GM12878 (cell line): ENCODE measurements around the gene TSHZ2. TPM values are rescaled to one million over a fixed set of nuclear protein-coding genes. Genes with fewer than 3 reads are reported as not detected.

ENCODE experiments used
- ATAC-seq: fragments of 200-7000 bp; cut with Tn5 transposase; 3 replicates; pipeline ENCODE4 v1.9.1; 2020; ENCODE audit warnings: mild to moderate bottlenecking, moderate library complexity
- BruUV-seq: library from RNA; stranded (reverse); fragments of 400-500 nt; replicated peaks from 2 replicates; lab custom pipeline; 2021; lab: Mats Ljungman, UMichigan
- CTCF ChIA-PET: fragments of 300-600 bp; sonication (Branson Sonifier 250); formaldehyde crosslinking; extraction: SDS; loops from one replicate; lab custom pipeline; 2021; ENCODE audit warnings: inconsistent platforms; lab: Yijun Ruan, JAX
- POLR2A ChIA-PET: fragments of 350-600 bp; formaldehyde crosslinking; extraction: SDS; loops from one replicate; lab custom pipeline; 2021; ENCODE audit warnings: inconsistent platforms; lab: Charles Lee
- RAD21 ChIA-PET: fragments of 300-600 bp; sonication (Branson Sonifier 250); formaldehyde crosslinking; loops from one replicate; lab custom pipeline; 2023; ENCODE audit warnings: antibody characterized with exemption; ENCODE audit not compliant: unreplicated experiment; lab: Charles Lee
- SMC1A ChIA-PET: fragments of 300-600 bp; sonication (Branson Sonifier 250); formaldehyde crosslinking; loops from one replicate; lab custom pipeline; 2023; ENCODE audit not compliant: unreplicated experiment, uncharacterized antibody; lab: Charles Lee
- DNase-seq: peaks from one replicate; pipeline ENCODE4 v3.0.0-alpha.2; 2011; ENCODE audit warnings: low read depth, low spot score
- FAIRE-seq: peaks from 3 replicates; lab custom pipeline; 2011; peaks lifted over from hg19 to GRCh38; lab: Jason Lieb, UNC
- H2AFZ ChIP-seq: 2 replicates; pipeline ENCODE4 v1.6.0; 2011; ENCODE audit warnings: low read depth, low read length, control low read depth; ENCODE audit not compliant: control insufficient read depth
- H3K27ac ChIP-seq: 2 replicates; pipeline ENCODE4 v1.5.1; 2011; ENCODE audit warnings: control low read depth; ENCODE audit not compliant: control insufficient read depth, insufficient read depth
- H3K27me3 ChIP-seq, 2 experiments: replicated peaks in 1 of 2; 2 replicates each; pipeline versions ENCODE4 v1.6.0 to v1.6.1; 2011; ENCODE audit warnings: low read length in 1 of 2; ENCODE audit not compliant: control insufficient read depth in 2 of 2, insufficient read depth in 2 of 2
- H3K36me3 ChIP-seq, 2 experiments: 2 replicates each; pipeline ENCODE4 v1.5.1; 2011; ENCODE audit warnings: low read length in 1 of 2; ENCODE audit not compliant: control insufficient read depth in 2 of 2, insufficient read depth in 2 of 2
- H3K4me1 ChIP-seq: 2 replicates; pipeline ENCODE4 v1.6.1; 2011; ENCODE audit warnings: mild to moderate bottlenecking, low read length, moderate library complexity, mixed read lengths; ENCODE audit not compliant: control insufficient read depth, insufficient read depth
- H3K4me2 ChIP-seq: 2 replicates; pipeline ENCODE4 v1.6.0; 2011; ENCODE audit warnings: control low read depth; ENCODE audit not compliant: control insufficient read depth, insufficient read depth
- H3K4me3 ChIP-seq: fragments of 200-600 bp; sonication (generic); 2 replicates; pipeline ENCODE4 v1.5.1; 2016
- H3K79me2 ChIP-seq: 2 replicates; pipeline ENCODE4 v1.6.0; 2011; ENCODE audit warnings: low read length; ENCODE audit not compliant: control insufficient read depth, insufficient read depth
- H3K9ac ChIP-seq: 2 replicates; pipeline ENCODE4 v1.8.0; 2011; ENCODE audit warnings: low read length, control low read depth, mixed read lengths; ENCODE audit not compliant: control insufficient read depth, insufficient read depth
- H3K9me3 ChIP-seq: replicated peaks from 3 replicates; pipeline ENCODE4 v1.5.1; 2011; ENCODE audit warnings: mild to moderate bottlenecking, low read length; ENCODE audit not compliant: control insufficient read depth, insufficient read depth
- H4K20me1 ChIP-seq: 2 replicates; pipeline ENCODE4 v1.6.0; 2011; ENCODE audit not compliant: control insufficient read depth, insufficient read depth
- GABPA ChIP-seq: IDR thresholded peaks from 2 replicates; pipeline ENCODE4 v1.6.1; 2014; ENCODE audit warnings: antibody characterized with exemption, low read depth, mild to moderate bottlenecking, inconsistent platforms
- WGBS: methylation state at CpG from one replicate; pipeline ENCODE4 v1.1.6; 2016; ENCODE audit warnings: low lambda C conversion rate; ENCODE audit not compliant: insufficient replicate concordance, insufficient coverage; ENCODE audit errors: missing lambda C conversion rate; 5-methylcytosine and 5-hydroxymethylcytosine counted together
- in situ Hi-C: fragments of 300-500 bp; cut with MboI; formaldehyde crosslinking; loops from 9 replicates; pipeline ENCODE4 v1.14.3; 2018; ENCODE audit warnings: mixed read lengths
- intact Hi-C: fragments of 100-400 bp; cut with micrococcal nuclease; formaldehyde crosslinking; loops from one replicate; pipeline ENCODE4 v1.14.2; 2022; ENCODE audit not compliant: unreplicated experiment
- polyA plus RNA-seq, 11 experiments: library from polyadenylated mRNA; depleted of rRNA in 4 of 11; unstranded in 6 of 11; stranded (reverse) in 5 of 11; fragments of >200 nt; fragmentation: Nextera tagmentation in 4 of 11; fragmentation: Illumina TruSeq in 1 of 11; extraction: Ambion mirVana in 4 of 11; extraction: Trizol in 1 of 11; gene quantifications; 1 replicate in 1 of 11; 2 replicates in 10 of 11; pipeline versions ENCODE4 v1.2.1 to v1.2.3, GENCODE V29; 2011 to 2016; ENCODE audit warnings: inconsistent platforms in 2 of 11, missing spikeins in 2 of 11, low read depth in 1 of 11
- total RNA-seq, 4 experiments: library from RNA; depleted of rRNA in 3 of 4; stranded (reverse); fragments of >200 nt in 3 of 4; fragmentation: Illumina TruSeq in 1 of 4; extraction: Trizol in 1 of 4; gene quantifications; 2 replicates each; pipeline versions ENCODE4 v1.2.1 to v1.2.3, GENCODE V29; 2013 to 2021
- TF ChIP-seq, protein P1 (sequence below): IDR thresholded peaks from 2 replicates; pipeline ENCODE4 v1.6.1; 2012; ENCODE audit warnings: low read length, inconsistent platforms
- TF ChIP-seq, protein P2 (sequence below): fragments of 450-650 bp; IDR thresholded peaks from 2 replicates; pipeline ENCODE4 v1.6.1; 2016; ENCODE audit warnings: mild to moderate bottlenecking, moderate library complexity, borderline replicate concordance

The TSHZ2 gene
- total and polyA plus RNA-seq, 10 of the 15 experiments (the other 5 are each of a cell fraction or from before 2014, with no cell fraction given), result 0.01 to 0.86 (median 0.13) TPM; not detected in 2

DNA sequence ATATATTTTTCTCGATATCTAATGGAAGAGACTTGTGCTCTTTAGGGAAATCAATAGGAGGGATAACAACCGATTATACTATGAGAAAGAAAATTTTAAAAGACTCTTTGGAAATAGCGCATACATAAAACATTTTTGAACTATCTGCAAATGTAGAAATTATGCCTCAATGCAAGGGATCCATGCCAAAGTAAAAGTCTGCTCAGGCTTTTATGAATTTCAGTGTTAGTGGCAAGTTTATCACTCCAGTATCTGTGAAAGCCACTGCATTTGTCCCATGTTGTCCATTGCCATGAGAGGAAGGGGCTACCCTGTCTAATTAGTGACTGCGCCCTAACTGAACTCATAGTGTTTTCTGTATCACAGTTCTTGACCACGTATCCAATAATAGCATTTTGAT is 81.4 kb downstream of the TSHZ2 start (continued):
- TF ChIP-seq, protein P1, sequence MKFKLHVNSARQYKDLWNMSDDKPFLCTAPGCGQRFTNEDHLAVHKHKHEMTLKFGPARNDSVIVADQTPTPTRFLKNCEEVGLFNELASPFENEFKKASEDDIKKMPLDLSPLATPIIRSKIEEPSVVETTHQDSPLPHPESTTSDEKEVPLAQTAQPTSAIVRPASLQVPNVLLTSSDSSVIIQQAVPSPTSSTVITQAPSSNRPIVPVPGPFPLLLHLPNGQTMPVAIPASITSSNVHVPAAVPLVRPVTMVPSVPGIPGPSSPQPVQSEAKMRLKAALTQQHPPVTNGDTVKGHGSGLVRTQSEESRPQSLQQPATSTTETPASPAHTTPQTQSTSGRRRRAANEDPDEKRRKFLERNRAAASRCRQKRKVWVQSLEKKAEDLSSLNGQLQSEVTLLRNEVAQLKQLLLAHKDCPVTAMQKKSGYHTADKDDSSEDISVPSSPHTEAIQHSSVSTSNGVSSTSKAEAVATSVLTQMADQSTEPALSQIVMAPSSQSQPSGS, result no peak

DNA sequence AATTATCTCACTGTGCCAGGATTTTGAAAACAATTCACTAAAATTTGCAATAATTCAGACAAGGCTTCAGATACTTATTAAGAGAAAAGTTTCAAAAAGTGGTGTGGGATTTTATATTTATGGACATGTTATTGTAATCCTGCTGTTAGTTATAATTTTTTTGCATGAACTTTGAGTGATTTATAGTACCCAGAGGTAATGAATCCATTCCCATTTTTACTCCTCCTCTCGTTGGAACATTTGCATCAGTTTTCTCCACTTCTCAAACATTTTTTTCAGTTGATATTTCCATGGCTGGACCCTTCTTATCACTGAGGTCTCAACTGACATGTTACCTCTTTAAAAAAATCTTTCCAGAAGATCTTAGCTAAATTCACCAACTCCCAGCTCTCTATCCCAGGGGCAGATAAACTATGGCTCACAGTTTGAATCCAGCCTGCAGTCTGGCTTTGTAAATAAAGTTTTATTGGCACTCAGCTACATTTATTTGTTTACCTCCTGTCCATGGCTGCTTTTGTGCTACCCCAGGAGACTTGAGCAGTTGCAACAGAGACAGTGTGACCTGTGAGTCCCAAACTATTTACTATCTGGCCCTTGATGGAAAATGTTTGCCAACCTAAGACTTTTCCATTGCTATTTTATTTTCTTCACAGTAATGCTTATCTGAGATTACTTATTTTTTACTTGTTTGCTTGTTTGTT is 83.4 kb downstream of the TSHZ2 start:
- SMC1A ChIA-PET, result interaction anchor here (0.7 kb wide), 1 partner anchor 91 kb away, joined by 3 read pairs; no protein-coding TSS in a partner anchor
- Histone ChIP-seq H3K9ac (no peak overlapping the region), H3K27me3 (no peaks in the 10 kb centered on the region), H3K4me3 (no peak overlapping the region), H3K9me3 (no peaks in the 10 kb centered on the region), H3K79me2 (no peaks in the 10 kb centered on the region), H4K20me1 (no peaks in the 10 kb centered on the region), H3K36me3 (no peaks in the 10 kb centered on the region), H3K27ac (no peak overlapping the region), H3K4me2 (no peak overlapping the region)
- RAD21 ChIA-PET, result no interaction called here
- intact Hi-C loops (no loop called here), in situ Hi-C loops (no loop called here)
- FAIRE-seq, result no peak
- no TSS peak for BruUV-seq
- POLR2A ChIA-PET, result no interaction called here
- DNase-seq, result no peak
- TF ChIP-seq, protein P2, sequence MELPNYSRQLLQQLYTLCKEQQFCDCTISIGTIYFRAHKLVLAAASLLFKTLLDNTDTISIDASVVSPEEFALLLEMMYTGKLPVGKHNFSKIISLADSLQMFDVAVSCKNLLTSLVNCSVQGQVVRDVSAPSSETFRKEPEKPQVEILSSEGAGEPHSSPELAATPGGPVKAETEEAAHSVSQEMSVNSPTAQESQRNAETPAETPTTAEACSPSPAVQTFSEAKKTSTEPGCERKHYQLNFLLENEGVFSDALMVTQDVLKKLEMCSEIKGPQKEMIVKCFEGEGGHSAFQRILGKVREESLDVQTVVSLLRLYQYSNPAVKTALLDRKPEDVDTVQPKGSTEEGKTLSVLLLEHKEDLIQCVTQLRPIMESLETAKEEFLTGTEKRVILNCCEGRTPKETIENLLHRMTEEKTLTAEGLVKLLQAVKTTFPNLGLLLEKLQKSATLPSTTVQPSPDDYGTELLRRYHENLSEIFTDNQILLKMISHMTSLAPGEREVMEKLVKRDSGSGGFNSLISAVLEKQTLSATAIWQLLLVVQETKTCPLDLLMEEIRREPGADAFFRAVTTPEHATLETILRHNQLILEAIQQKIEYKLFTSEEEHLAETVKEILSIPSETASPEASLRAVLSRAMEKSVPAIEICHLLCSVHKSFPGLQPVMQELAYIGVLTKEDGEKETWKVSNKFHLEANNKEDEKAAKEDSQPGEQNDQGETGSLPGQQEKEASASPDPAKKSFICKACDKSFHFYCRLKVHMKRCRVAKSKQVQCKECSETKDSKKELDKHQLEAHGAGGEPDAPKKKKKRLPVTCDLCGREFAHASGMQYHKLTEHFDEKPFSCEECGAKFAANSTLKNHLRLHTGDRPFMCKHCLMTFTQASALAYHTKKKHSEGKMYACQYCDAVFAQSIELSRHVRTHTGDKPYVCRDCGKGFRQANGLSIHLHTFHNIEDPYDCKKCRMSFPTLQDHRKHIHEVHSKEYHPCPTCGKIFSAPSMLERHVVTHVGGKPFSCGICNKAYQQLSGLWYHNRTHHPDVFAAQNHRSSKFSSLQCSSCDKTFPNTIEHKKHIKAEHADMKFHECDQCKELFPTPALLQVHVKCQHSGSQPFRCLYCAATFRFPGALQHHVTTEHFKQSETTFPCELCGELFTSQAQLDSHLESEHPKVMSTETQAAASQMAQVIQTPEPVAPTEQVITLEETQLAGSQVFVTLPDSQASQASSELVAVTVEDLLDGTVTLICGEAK, result 0 out of 2 replicates have a peak, but pooled peaks have one; percentile 36
- no peak for TF ChIP-seq GABPA
- TF ChIP-seq, all 136 proteins: peak for 1
- no peak overlapping the region for H2AFZ ChIP-seq
- ATAC-seq, result no peak
- CTCF ChIA-PET, result no interaction called here
- WGBS, result 0% methylated on average over 1 of the region's 1 CpG
- H3K4me1 ChIP-seq, result no peaks in the 10 kb centered on the region
